Heart right ventricle (tissue), 16 donors: ENCODE data around the gene SPACDR. TPM values are rescaled to one million over a fixed set of nuclear protein-coding genes. Genes with fewer than 3 reads are reported as not detected.

Experiments used
- ATAC-seq, 8 donors: fragments of 200-7000 bp; cut with Tn5 transposase; one replicate each; pipeline ENCODE4 v1.9.1; 2020; ENCODE audit warnings: mild to moderate bottlenecking in 8 of 8, moderate library complexity in 8 of 8, moderate number of reproducible peaks in 1 of 8
- DNase-seq, 2 donors: peaks; one replicate each; pipeline ENCODE4 v3.0.0-alpha.2; 2020
- H3K27ac ChIP-seq, 10 donors: fragments of 200-600 bp; sonication (generic) in 2 of 10; one replicate each; pipeline versions ENCODE4 v1.5.0 to v1.8.0; 2020 to 2022; ENCODE audit warnings: mild to moderate bottlenecking in 3 of 10
- H3K27me3 ChIP-seq, 7 donors: fragments of 200-600 bp; one replicate each; pipeline ENCODE4 v1.8.0; 2021 to 2022; ENCODE audit warnings: mild to moderate bottlenecking in 2 of 7
- H3K36me3 ChIP-seq, 9 donors: fragments of 200-600 bp; sonication (generic) in 1 of 9; one replicate each; pipeline versions ENCODE4 v1.5.0 to v1.8.0; 2020 to 2022; ENCODE audit warnings: mild to moderate bottlenecking in 2 of 9
- H3K4me1 ChIP-seq, 9 donors: fragments of 200-600 bp; sonication (generic) in 1 of 9; one replicate each; pipeline versions ENCODE4 v1.5.0 to v1.8.0; 2020 to 2022; ENCODE audit warnings: mild to moderate bottlenecking in 4 of 9
- H3K4me3 ChIP-seq, 10 donors: fragments of 200-600 bp; sonication (generic) in 2 of 10; one replicate each; pipeline versions ENCODE4 v1.5.0 to v1.8.0; 2020 to 2022; ENCODE audit warnings: mild to moderate bottlenecking in 7 of 10, moderate library complexity in 2 of 10
- H3K9me3 ChIP-seq, 11 donors: fragments of 200-600 bp in 10 of 11; sonication (generic) in 2 of 11; one replicate each; pipeline versions ENCODE4 v1.5.0 to v1.8.0; 2013 to 2022; ENCODE audit warnings: mild to moderate bottlenecking in 2 of 11, control low read depth in 1 of 11, moderate library complexity in 1 of 11
- WGBS, 2 donors: extraction: QIAGEN DNeasy Blood & Tissue Kit; methylation state at CpG; one replicate each; pipeline ENCODE4 v1.1.7; 2013; ENCODE audit warnings: inconsistent platforms in 1 of 2; 5-methylcytosine and 5-hydroxymethylcytosine counted together
- intact Hi-C, 10 donors: fragments of 100-400 bp; cut with DNase I; formaldehyde crosslinking; loops; one replicate each; pipeline versions ENCODE4 v1.11.1 to v1.14.2; 2022
- polyA plus RNA-seq, 2 donors: library from polyadenylated mRNA; stranded (reverse); fragments of 200-250 nt; gene quantifications; one replicate each; pipeline ENCODE4 v1.2.3, GENCODE V29; 2013
- total RNA-seq, 10 donors: library from RNA; stranded (reverse); fragmentation: NEBNext Ultra II Directional in 3 of 10; extraction: Animal tissue kit (Norgen Biotek cat#: 25700) in 3 of 10; gene quantifications; one replicate each; pipeline versions ENCODE4 v1.2.1 to v1.2.4, GENCODE V29; 2021 to 2023
- TF ChIP-seq, protein P1 (sequence below), 9 donors: fragments of 200-600 bp; sonication (generic) in 2 of 9; IDR thresholded peaks; one replicate each; pipeline versions ENCODE4 v1.5.0 to v1.8.0; 2021 to 2022; ENCODE audit warnings: antibody characterized with exemption in 9 of 9, mild to moderate bottlenecking in 5 of 9, moderate library complexity in 1 of 9
- donor health status: Arrhythmogenic right ventricular cardiomyopathy.
- donor health status: ischemic (EF 13 %, LVEDD 7.1; RV severe dilation, severe dysfunction).
- donor health status: healthy with polysubstance abuse.
- donor health status: DM: no; HTN: yes; CAD: no.
- donor health status: DM: no; HTN: no; CAD: no.
- donor health status: ischemic (EF 25% LVEDD 6.9; RV normal size, moderate dysfunction).
- donor health status: ischemic (EF 25% LVEDD 5.7; RV mildly dilated, moderate dysfunction).
- donor health status: healthy.
- donor health status: DM: yes; HTN: yes; CAD: no.
- donor health status: Ischemic cardiomyopathy.
- donor health status: ischemic (EF 35%, LVEDD 5.7; RV mildly dilated, moderate dysfunction).
- donor health status: nonischemic (EF 11% LVEDD 7.7; RV severe dilation, severe dysfunction).
- donor health status: DM: yes; HTN: yes; CAD: no.
- donor health status: PGD.
- donor health status: ischemic (EF 29% LVEDD 5.4; RV normal size, mild dysfunction).
- donor health status: nonischemic (EF 23%, LVEDD 6.1; RV moderate dilation, normal function).

The SPACDR gene
- total and polyA plus RNA-seq, 12 donors = 0.28 to 1.3 (median 0.77) TPM; not detected in 4

DNA sequence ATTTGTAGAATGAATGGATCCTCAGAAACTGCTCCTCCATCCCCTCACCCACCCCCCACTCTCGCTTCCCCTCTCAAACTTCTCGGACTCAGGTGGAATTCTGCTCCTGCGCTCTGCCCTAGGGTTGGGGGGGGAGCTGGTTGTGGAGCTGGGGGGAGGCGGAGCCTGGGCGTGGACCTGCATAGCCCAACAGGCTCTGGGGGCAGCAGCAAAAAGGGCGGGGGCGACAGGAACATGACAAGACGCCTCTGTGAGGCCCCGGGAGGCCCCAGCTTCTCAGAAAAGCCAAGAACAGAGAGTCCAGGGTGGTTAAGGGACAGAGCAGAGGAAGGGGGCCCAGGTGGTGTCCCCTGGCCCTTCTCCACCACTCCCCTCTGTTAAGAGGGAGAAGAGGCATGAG lies 11.5 kb upstream of the SPACDR start:
- intact Hi-C loops = loop anchor here in 6 of 10 donors (5.0 to 10.0 kb wide), 7 partner anchors 62 to 389 kb away; partner anchors contain the start of genes AGFG2 (in 1 of the 6), GIGYF1 (in 1 of the 6), GNB2 (in 1 of the 6) and SLC12A9 (in 1 of the 6)
- ATAC-seq (peak in 4 of 8 donors; percentile 7 to 33 (median 21)), DNase-seq (peak; percentile 56 to 65)
- H3K27ac ChIP-seq = peak overlapping the region; percentile 2 to 100 (median 84)
- peaks cover 0 to 67% (median 6%) of the 10 kb centered on the region in 9 donors for H3K36me3 ChIP-seq
- TF ChIP-seq, protein P1, sequence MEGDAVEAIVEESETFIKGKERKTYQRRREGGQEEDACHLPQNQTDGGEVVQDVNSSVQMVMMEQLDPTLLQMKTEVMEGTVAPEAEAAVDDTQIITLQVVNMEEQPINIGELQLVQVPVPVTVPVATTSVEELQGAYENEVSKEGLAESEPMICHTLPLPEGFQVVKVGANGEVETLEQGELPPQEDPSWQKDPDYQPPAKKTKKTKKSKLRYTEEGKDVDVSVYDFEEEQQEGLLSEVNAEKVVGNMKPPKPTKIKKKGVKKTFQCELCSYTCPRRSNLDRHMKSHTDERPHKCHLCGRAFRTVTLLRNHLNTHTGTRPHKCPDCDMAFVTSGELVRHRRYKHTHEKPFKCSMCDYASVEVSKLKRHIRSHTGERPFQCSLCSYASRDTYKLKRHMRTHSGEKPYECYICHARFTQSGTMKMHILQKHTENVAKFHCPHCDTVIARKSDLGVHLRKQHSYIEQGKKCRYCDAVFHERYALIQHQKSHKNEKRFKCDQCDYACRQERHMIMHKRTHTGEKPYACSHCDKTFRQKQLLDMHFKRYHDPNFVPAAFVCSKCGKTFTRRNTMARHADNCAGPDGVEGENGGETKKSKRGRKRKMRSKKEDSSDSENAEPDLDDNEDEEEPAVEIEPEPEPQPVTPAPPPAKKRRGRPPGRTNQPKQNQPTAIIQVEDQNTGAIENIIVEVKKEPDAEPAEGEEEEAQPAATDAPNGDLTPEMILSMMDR (IDR thresholded peaks at IDR 0.05) = no peak
- no peaks in the 10 kb centered on the region for H3K27me3 ChIP-seq
- 16 to 27% methylated on average over 9 of the region's 9 CpGs for WGBS, 2 donors
- H3K9me3 ChIP-seq = no peaks in the 10 kb centered on the region
- H3K4me1 ChIP-seq = peaks cover 13 to 84% (median 73%) of the 10 kb centered on the region in 9 donors
- peak overlapping the region in 7 of 10 donors; percentile 74 to 100 (median 98) for H3K4me3 ChIP-seq

GRCh38 chr7:100472854-100473499 lies 8.9 kb upstream of the SPACDR start:
- peaks cover 15 to 94% (median 75%) of the 10 kb centered on the region in 9 donors for H3K4me1 ChIP-seq
- DNase-seq (peak; percentile 45 to 79), ATAC-seq (peak in 4 of 8 donors; percentile 21 to 43 (median 33))
- peak overlapping the region in 9 of 10 donors; percentile 63 to 100 (median 82) for H3K27ac ChIP-seq
- H3K27me3 ChIP-seq = no peaks in the 10 kb centered on the region
- TF ChIP-seq, protein P1 (IDR thresholded peaks at IDR 0.05) = no peak
- H3K36me3 ChIP-seq = peaks cover 0 to 86% (median 6%) of the 10 kb centered on the region in 9 donors
- 35 to 37% methylated on average over 14 of the region's 14 CpGs for WGBS, 2 donors
- H3K9me3 ChIP-seq = no peaks in the 10 kb centered on the region
- peak overlapping the region in 5 of 10 donors; percentile 1 to 21 (median 8) for H3K4me3 ChIP-seq
- intact Hi-C loops = loop anchor here in 4 of 10 donors (5.0 to 10.0 kb wide), 5 partner anchors 202 to 392 kb away; partner anchors contain the start of genes GIGYF1 (in 1 of the 4), GNB2 (in 1 of the 4), SLC12A9 (in 1 of the 4) and TRIP6 (in 1 of the 4)

GRCh38 chr7:100472121-100472851 lies 8.2 kb upstream of the SPACDR start:
- Histone ChIP-seq H3K4me1 (peaks cover 14 to 94% (median 70%) of the 10 kb centered on the region in 9 donors), H3K27me3 (no peaks in the 10 kb centered on the region), H3K36me3 (peaks cover 0 to 93% (median 6%) of the 10 kb centered on the region in 9 donors), H3K4me3 (peak overlapping the region in 4 of 10 donors; percentile 5 to 21 (median 9)), H3K27ac (peak overlapping the region in 9 of 10 donors; percentile 63 to 100 (median 82)), H3K9me3 (no peaks in the 10 kb centered on the region)
- TF ChIP-seq, protein P1 (IDR thresholded peaks at IDR 0.05) = no peak
- 32 to 42% methylated on average over 16 of the region's 16 CpGs for WGBS, 2 donors
- DNase-seq (no peak), ATAC-seq (peak in 1 of 8 donors; percentile 0)
- intact Hi-C loops = loop anchor here in 4 of 10 donors (5.0 to 10.0 kb wide), 5 partner anchors 203 to 393 kb away; partner anchors contain the start of genes GIGYF1 (in 1 of the 4), GNB2 (in 1 of the 4), SLC12A9 (in 1 of the 4) and TRIP6 (in 1 of the 4)

GRCh38 chr7:100471021-100471420 lies 7.0 kb upstream of the SPACDR start:
- H3K36me3 ChIP-seq = peaks cover 0 to 90% (median 13%) of the 10 kb centered on the region in 9 donors
- no peaks in the 10 kb centered on the region for H3K27me3 ChIP-seq
- no peaks in the 10 kb centered on the region for H3K9me3 ChIP-seq
- H3K27ac ChIP-seq = peak overlapping the region in 5 of 10 donors; percentile 36 to 100 (median 75)
- H3K4me1 ChIP-seq = peaks cover 11 to 94% (median 64%) of the 10 kb centered on the region in 9 donors
- H3K4me3 ChIP-seq = no peak overlapping the region
- ATAC-seq (no peak), DNase-seq (no peak)
- intact Hi-C loops = loop anchor here in 5 of 10 donors (2.0 to 10.0 kb wide), 6 partner anchors 88 to 394 kb away; partner anchors contain the start of genes GIGYF1 (in 1 of the 5), GNB2 (in 1 of the 5), SLC12A9 (in 1 of the 5) and TRIP6 (in 1 of the 5)
- 16 to 34% methylated on average over 4 of the region's 4 CpGs for WGBS, 2 donors
- TF ChIP-seq, protein P1 (IDR thresholded peaks at IDR 0.05) = no peak
